NCI-H748 (cell line): ENCODE measurements around the gene KIF22.
A peak's percentile ranks its signal among the peaks of the same experiment; 100 is the strongest.
"Not testable (repeated sequence)": the region's sequence is repeated elsewhere in the genome, so short reads cannot be mapped to it uniquely, and the experiment has no call there.

ENCODE experiments used
- DNase-seq: peaks from one replicate; lab custom pipeline; 2025; ENCODE audit not compliant: unreplicated experiment; lab: John Stamatoyannopoulos, UW

The KIF22 gene

DNA sequence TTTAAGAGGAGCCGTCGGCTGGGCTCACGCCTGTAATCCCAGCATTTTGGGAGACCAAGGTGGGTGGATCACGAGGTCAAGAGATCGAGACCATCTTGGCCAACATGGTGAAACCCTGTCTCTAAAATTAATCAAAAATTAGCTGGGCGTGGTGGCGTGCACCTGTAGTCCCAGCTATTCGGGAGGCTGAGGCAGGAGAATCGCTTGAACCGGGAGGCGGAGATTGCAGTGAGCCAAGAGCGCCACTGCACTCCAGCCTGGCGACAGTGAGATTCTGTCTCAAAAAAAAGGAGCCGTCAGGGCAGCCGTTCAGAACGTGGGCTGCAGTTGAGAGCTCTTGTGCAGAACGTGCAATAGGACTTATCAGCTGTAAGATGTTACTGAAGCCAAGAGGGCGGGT is 2.6 kb downstream of the KIF22 start:
- not testable (repeated sequence) for DNase-seq

DNA sequence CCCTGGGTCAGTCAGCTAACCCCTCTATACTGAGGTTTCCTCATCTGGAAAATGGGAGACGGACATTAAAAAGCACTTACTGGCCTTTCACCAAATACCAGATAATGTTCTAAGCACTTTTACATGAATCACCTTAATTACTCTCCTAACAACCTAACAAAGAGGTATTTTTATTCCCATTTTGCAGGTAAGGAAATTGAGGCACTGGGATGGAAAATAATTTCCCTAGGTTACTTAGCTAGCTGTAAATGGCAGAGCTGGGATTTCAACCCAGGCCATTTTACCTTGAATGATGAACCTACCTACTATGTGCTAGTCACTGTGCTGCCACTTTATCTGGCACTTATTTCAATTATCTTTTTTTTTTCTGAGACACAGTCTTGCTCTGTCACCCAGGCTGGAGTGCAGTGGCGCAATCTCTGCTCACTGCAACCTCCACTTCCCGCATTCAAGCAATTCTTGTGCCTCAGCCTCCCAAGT is 3.7 kb downstream of the KIF22 start:
- no peak for DNase-seq

DNA sequence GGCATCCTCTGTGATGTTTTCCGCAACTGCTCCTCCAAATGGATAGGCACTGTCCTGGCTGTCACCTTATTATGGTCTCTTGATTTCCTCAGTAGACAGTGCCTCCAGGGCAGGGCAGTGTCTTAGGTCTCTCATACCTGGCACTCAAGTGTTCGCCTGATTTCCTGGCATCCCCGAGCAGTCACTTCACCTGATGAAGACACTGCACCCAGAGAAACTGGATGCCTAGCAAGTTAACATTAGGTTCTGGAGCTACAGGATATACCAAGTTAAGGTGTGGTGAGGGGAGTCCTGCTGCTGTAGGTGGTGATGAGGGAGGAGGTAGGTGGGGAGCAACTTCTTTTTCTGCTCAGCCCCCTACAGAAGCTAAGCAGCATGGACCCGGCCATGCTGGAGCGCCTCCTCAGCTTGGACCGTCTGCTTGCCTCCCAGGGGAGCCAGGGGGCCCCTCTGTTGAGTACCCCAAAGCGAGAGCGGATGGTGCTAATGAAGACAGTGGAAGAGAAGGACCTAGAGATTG is 11.9 kb downstream of the KIF22 start:
- no peak for DNase-seq

DNA sequence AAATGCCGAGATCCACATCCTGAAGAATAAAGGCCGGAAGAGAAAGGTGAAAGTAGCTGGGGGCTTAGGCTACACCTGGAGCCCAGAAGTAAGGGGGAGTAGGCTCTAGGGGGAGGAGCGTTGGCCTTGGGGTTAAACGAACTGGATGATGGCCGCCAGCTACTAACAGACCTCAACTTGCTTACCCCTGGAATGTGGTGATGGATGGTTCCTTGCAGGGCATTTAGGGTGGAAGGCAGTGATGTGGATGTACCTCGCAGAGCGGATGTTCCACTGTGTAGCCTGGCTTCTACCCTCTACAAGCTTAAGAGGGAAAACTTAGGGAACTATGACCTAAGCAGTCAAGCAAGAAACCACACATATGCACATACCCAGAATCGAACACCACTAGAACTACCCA is 13.5 kb downstream of the KIF22 start:
- no peak for DNase-seq

DNA sequence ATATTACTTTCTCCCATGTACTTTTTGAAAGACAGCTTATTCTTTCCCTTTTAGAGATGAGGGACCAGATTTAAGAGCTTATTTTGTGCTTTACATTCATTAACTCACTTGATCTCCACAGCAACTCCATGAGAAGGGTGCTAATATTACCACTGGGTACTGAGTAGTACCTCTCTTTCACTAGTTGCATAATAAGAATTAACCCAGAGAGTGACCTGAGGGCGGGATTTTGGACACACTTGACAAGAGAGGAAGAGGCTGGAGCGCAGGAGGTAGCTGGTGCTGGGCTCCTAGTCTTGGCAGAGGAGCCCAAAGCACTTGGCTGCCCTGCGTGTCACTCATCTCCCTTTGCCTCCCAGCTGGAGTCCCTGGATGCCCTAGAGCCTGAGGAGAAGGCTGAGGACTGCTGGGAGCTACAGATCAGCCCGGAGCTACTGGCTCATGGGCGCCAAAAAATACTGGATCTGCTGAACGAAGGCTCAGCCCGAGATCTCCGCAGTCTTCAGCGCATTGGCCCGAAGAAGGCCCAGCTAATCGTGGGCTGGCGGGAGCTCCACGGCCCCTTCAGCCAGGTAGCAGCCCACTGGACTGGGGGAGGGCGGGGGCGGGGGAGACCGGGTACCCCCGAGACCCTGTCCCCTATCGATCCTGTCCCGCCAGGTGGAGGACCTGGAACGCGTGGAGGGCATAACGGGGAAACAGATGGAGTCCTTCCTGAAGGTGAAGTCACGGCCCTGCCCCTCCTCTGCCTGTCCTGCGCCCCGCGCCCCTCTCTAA is 14.1 kb downstream of the KIF22 start:
- peak; percentile 45 for DNase-seq

DNA sequence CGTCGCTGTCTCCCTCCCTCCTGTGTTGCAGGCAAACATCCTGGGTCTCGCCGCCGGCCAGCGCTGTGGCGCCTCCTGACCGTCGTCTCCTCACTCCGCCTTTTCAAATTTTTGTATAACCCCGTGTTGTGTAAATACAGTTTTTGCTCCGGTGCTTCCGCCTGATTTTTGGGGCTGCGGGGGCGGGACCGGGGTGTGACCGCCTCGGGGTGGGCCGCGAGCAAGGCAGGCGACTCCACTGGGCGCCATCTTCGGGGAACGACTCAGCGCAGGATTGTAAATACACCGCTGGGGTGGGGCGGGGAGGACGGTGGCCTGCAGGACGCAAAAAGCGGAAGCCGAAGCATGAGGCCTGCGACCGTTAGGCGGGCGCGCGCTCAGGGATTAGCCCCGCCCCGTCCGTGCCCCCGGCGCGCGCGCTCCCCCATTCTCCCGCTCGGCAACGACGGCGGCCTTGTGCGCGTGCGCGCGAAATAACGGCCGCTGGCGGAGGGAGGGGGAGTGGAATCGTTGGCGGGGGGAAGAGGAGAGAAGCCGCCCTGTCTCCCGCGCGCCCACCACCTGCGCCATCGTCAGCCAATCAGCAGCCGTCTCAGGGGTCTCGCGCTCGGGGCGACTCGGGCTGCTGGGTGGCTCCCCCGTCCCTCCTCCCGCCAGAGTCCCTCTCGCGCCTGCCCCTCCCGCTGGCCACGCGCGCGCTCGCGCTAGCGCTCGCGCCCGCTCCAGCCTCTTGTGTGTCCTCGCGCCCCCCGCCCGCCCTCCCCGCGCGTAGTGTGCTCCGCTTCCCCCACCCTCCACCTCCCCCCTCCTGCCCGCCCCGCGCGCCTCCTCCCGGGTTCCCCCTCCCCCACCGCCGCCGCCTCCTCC is 14.9 kb downstream of the KIF22 start:
- peak; percentile 99 for DNase-seq

DNA sequence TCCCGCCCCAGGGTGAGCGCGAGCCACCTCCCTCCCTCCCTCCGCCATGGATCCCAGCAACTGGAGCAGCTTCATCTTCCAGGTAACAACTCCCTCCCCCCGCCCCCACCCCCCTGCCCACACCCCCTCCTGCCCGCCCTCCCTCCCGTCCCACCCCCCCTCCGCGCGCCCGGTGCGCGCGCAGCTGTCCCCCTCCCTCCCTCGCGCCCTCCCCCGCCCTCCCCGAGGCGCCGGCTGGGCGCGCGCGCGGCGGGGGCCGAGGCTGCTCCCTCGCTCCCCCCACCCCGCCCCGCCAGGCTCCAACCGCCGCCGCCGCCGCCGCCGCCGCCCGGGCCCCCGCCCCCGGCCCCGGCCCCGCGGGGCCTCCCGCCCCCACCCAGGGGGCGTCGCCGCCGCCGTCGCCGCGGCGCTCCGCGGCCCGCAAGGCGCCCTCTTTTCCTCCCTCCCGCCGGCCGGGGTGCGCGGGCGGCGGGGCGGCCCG is 15.6 kb downstream of the KIF22 start, which contains the start of gene MAZ:
MAZ (plus strand) TSS at position 431 of the 481 bp plus-strand sequence. CDS start 173 bp downstream, outside the sequence.
- no peak for DNase-seq

DNA sequence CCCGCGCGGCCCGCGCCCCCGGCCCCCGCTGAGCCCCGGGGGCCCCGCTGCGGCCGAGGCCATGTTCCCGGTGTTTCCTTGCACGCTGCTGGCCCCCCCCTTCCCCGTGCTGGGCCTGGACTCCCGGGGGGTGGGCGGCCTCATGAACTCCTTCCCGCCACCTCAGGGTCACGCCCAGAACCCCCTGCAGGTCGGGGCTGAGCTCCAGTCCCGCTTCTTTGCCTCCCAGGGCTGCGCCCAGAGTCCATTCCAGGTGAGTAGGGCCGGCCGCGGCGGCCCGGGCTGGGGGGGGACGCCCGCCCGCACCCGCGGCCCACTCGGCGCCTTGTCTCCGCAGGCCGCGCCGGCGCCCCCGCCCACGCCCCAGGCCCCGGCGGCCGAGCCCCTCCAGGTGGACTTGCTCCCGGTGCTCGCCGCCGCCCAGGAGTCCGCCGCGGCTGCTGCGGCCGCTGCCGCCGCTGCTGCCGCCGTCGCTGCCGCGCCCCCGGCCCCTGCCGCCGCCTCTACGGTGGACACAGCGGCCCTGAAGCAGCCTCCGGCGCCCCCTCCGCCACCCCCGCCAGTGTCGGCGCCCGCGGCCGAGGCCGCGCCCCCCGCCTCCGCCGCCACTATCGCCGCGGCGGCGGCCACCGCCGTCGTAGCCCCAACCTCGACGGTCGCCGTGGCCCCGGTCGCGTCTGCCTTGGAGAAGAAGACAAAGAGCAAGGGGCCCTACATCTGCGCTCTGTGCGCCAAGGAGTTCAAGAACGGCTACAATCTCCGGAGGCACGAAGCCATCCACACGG is 16.3 kb downstream of the KIF22 start:
- DNase-seq, result peak; percentile 85

DNA sequence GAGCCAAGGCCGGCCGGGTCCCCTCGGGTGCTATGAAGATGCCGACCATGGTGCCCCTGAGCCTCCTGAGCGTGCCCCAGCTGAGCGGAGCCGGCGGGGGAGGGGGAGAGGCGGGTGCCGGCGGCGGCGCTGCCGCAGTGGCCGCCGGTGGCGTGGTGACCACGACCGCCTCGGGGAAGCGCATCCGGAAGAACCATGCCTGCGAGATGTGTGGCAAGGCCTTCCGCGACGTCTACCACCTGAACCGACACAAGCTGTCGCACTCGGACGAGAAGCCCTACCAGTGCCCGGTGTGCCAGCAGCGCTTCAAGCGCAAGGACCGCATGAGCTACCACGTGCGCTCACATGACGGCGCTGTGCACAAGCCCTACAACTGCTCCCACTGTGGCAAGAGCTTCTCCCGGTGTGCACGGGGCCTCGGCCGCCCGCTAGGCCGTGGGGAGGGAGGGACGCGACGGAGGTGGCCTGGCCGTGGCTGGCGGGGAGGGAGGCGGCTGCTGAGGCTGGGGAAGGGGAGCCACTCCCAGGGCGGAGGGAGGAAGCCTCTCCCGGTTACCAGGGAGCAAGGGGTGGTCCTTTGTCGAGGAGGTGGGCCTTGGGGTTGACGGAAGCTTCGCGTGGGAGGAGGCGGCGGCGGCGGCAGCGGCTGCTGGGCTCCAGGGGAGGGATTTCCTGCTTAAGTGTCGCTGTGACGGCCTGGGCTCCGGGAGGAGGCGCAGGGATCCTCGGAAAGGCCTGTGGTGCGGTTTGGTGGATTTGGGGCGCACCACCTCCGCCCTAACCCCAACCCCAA is 17.1 kb downstream of the KIF22 start:
- DNase-seq, result peak; percentile 87

DNA sequence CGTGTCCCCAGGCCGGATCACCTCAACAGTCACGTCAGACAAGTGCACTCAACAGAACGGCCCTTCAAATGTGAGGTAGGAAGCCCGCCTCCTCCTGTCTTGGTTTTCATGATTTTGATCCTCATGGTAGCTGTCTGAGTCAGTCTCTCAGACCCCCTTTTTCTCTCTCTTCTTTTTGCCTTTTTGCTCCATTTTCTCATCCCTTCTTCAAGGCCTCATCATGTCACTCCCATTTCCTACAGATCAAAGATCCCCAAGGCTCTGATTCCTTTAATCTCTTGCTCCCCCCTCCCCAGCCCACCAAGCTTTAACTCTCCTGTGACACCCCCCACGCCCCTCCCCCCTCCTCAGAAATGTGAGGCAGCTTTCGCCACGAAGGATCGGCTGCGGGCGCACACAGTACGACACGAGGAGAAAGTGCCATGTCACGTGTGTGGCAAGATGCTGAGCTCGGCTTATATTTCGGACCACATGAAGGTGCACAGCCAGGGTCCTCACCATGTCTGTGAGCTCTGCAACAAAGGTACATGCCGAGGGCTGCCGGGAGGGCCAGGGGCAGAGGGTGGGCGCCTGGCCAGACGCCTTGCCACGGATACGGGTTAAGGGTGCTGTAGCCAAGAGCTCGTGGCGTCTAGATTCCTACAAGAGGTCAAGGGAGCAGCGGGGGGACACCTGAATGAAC is 17.8 kb downstream of the KIF22 start:
- no peak for DNase-seq

DNA sequence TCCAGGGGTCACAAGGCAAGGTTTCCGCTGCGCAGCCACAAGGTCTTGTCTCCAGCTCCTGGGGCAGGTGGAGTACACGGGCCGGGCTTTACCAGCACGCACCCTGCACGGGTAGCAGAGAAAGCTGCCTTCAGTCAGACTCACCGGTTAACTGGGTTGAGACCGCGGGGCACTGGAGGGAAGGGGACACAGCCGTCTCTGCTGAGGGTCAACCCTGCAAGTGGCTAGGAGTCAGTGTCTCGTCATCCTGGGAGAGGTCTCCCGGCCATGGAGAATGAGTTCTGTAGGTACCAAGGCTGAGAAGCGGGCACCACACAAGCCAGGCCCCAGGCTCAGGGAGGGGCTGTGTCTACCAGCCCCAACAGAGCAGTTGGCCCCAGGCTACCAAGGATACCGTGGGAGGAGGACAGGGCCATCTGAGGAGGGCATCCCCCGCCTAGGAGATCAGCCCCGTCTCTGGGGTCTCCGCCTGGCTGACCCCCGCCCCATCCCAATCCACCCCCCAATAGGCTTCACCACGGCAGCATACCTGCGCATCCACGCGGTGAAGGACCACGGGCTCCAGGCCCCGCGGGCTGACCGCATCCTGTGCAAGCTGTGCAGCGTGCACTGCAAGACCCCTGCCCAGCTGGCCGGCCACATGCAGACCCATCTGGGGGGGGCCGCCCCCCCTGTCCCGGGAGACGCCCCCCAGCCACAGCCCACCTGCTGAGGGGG is 18.6 kb downstream of the KIF22 start:
- no peak for DNase-seq

DNA sequence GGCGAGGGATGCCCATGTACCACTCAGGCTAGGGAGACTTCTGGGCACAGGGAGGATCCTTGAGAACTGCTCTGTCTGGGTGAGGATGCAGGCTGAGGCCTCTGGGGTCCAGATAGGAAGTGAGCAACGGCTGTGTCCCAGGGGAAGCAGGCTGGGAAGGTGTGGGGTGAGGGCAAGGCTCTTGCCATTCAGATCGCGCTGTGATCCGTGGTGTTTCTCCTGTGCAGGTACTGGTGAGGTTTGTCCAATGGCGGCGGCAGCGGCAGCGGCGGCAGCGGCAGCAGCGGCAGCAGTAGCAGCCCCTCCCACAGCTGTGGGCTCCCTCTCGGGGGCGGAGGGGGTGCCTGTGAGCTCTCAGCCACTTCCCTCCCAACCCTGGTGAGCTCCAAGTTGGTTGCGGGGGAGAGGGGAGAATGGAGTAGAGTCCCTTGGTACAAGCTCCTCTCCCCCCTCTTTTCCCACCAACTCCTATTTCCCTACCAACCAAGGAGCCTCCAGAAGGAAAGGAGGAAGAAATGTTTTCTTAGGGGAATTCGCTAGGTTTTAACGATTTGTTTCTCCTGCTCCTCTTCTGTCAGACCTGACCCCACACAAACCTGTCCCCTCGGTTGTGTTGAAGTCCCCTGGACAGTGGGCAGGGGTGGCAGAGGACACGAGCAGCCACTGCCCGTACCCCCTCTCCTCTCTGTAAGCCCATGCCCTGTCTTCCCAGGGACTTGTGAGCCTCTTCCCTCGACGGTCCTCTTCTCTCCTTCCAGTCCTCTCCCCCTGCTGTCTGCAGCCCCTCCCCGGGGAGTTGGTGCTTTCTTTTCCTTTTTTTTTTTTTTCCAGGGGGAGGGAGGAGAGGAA is 19.5 kb downstream of the KIF22 start:
- peak; percentile 16 for DNase-seq

DNA sequence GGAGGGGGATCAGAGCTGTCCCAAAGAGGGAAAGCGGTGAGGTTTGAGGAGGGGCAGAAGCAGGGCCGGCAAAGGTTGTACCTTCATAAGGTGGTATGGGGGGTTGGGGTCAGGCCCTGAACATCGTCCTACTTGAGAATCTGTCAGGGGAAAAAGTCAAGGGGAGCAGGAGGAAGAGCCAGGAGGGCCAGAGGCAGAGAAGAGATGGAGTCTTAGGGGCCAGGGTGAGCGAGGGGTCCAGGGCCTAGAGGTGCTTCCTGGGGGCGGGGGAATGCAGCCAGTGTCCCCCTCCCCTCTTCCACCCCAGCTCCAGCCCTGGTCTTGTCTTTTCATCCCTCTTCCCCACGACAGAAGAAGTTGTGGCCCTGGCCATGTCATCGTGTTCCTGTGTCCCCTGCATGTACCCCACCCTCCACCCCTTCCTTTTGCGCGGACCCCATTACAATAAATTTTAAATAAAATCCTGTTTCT is 20.2 kb downstream of the KIF22 start:
- DNase-seq, result no peak

DNA sequence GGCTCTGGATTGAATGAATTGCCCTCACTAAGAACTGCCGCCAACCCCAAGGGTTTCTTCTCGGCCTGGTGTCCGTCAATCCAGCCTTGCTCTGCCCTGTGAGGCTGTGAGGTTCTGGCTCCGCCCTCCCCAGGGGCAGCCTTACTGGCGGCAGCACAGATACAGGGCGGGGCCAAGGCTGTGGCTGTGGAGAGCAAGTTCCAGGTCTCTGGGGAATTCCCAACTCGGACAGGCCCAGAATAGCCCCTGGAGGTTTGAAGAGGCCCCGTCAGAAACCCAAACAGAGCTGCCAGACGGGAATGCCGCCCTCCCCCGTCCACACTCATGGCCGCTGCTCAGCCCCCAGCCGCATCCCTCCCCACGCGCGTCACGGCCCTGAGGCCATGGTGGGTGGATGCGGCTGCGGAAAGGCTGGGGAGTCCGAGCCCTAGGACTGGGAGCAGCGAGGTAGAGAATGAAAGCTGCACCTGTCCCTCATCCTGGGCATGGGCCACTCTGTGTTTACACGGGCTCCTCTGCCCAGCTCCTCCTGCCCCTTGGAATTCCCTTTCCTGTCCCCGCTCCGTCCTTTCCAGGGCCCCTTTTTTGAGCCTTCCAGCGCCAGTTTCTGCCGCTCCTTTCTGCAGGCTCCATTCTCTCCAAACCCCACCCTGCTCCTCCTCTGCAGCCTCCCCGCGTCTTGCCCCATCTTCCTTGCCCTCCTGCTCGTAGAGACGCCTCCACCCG is 20.8 kb downstream of the KIF22 start:
- DNase-seq, result peak; percentile 92

DNA sequence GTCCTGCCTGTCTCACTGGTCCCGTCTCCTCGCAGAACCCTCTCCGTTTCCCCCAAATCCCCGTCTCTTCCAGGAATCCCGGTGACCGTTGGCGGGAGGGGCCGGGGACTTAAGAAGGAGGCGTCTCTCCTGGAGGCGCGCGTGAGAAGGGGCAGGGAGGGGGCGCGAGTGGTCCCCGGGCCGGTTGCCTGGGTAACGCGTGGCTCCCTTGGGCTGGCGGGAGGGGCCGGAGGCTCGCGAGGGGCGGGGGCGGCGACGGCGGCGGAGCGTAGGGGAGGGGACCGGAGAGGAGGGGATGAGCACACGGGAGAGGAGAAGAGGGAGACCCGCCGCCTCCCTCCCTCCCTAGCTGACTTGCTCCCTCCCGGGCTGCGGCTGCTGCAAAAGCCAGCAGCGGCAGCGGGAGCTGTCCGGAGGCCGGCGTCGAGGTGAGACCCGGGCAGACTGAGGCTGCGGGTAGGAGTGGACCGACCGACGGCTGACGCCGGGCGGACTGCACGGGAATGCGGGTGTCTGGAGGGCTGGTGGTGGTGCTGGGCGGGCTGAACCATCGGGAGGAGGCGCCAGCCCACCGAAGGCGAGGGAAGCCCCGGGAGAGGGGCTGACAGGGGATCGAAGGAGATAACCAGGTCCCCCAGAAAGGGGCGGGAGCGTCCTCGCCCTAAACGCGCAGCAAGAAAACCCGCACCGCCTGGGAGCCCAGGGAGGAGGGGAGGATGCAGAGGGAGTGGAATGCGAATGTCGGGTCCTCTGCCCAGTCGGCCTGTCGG is 21.5 kb downstream of the KIF22 start, which contains the start of gene PRRT2:
PRRT2 (plus strand) TSS at position 298 of the 770 bp plus-strand sequence. CDS start 862 bp downstream, outside the sequence.
- peak; percentile 78 for DNase-seq
